Liver (tissue), 9 donors: ENCODE results near the gene EFEMP2. TPM values are rescaled to one million over a fixed set of nuclear protein-coding genes. Genes with fewer than 3 reads are reported as not detected.

Experiments
- DNase-seq: peaks from one replicate; pipeline ENCODE4 v3.0.0-alpha.2; 2017; ENCODE audit warnings: low spot score
- H3K27ac ChIP-seq, 2 donors: one replicate each; pipeline ENCODE4 v1.7.0; 2013; ENCODE audit warnings: inconsistent platforms in 2 of 2, low read length in 2 of 2, control low read depth in 1 of 2, low read depth in 1 of 2, mild to moderate bottlenecking in 1 of 2
- H3K27me3 ChIP-seq, 4 donors: one replicate each; pipeline versions ENCODE4 v1.6.1 to v1.7.0; 2013; ENCODE audit warnings: low read length in 3 of 4, inconsistent platforms in 1 of 4, mild to moderate bottlenecking in 1 of 4, moderate library complexity in 1 of 4; ENCODE audit not compliant: control insufficient read depth in 4 of 4, insufficient read depth in 4 of 4
- H3K36me3 ChIP-seq, 4 donors: one replicate each; pipeline versions ENCODE4 v1.6.1 to v1.7.0; 2013; ENCODE audit warnings: low read length in 3 of 4, mild to moderate bottlenecking in 3 of 4, low read depth in 1 of 4, moderate library complexity in 1 of 4; ENCODE audit not compliant: control insufficient read depth in 4 of 4, insufficient read depth in 3 of 4
- H3K4me1 ChIP-seq, 4 donors: one replicate each; pipeline versions ENCODE4 v1.6.1 to v1.7.0; 2013; ENCODE audit warnings: low read length in 3 of 4, mild to moderate bottlenecking in 3 of 4, moderate library complexity in 1 of 4; ENCODE audit not compliant: control insufficient read depth in 4 of 4, insufficient read depth in 4 of 4
- H3K4me3 ChIP-seq, 3 donors: one replicate each; pipeline versions ENCODE4 v1.6.1 to v1.7.0; 2013; ENCODE audit warnings: low read length in 3 of 3, control low read depth in 1 of 3, low read depth in 1 of 3, mild to moderate bottlenecking in 1 of 3
- H3K9ac ChIP-seq, 2 donors: one replicate each; pipeline ENCODE4 v1.7.0; 2013; ENCODE audit warnings: low read length in 2 of 2, mild to moderate bottlenecking in 2 of 2, moderate library complexity in 2 of 2, control low read depth in 1 of 2, low read depth in 1 of 2
- H3K9me3 ChIP-seq, 4 donors: one replicate each; pipeline versions ENCODE4 v1.6.1 to v1.7.0; 2013; ENCODE audit warnings: low read length in 3 of 4; ENCODE audit not compliant: control insufficient read depth in 4 of 4
- CTCF ChIP-seq: fragments of 150-350 bp; IDR thresholded peaks from 2 replicates; pipeline ENCODE4 v1.5.1; 2017; ENCODE audit warnings: improper control_type of control experiment, low read depth, low read length; ENCODE audit not compliant: missing input control
- FOXA1 ChIP-seq: IDR thresholded peaks from 2 replicates; pipeline ENCODE4 v1.6.1; 2016; ENCODE audit warnings: antibody characterized with exemption
- FOXA2 ChIP-seq: IDR thresholded peaks from 2 replicates; pipeline ENCODE4 v1.6.1; 2016; ENCODE audit warnings: antibody characterized with exemption
- GABPA ChIP-seq, 2 donors: IDR thresholded peaks in 1 of 2; conservative IDR thresholded peaks in 1 of 2; 2 replicates each; pipeline ENCODE4 v1.6.1; 2016; ENCODE audit warnings: antibody characterized with exemption in 2 of 2, mild to moderate bottlenecking in 1 of 2, moderate library complexity in 1 of 2
- HNF4G ChIP-seq: IDR thresholded peaks from 2 replicates; pipeline ENCODE4 v1.6.1; 2016; ENCODE audit warnings: antibody characterized with exemption
- NR2F2 ChIP-seq: IDR thresholded peaks from 2 replicates; pipeline ENCODE4 v1.6.1; 2016; ENCODE audit warnings: antibody characterized with exemption
- RAD21 ChIP-seq, 2 donors: IDR thresholded peaks; 2 replicates each; pipeline ENCODE4 v1.6.1; 2016; ENCODE audit warnings: antibody characterized with exemption in 2 of 2, mild to moderate bottlenecking in 2 of 2
- REST ChIP-seq: IDR thresholded peaks from 2 replicates; pipeline ENCODE4 v1.6.1; 2016; ENCODE audit warnings: antibody characterized with exemption, mild to moderate bottlenecking
- RXRA ChIP-seq, 2 donors: IDR thresholded peaks; 2 replicates each; pipeline ENCODE4 v1.6.1; 2017 to 2018; ENCODE audit warnings: antibody characterized with exemption in 2 of 2, mild to moderate bottlenecking in 1 of 2
- SP1 ChIP-seq: IDR thresholded peaks from 2 replicates; pipeline ENCODE4 v1.6.1; 2018; ENCODE audit warnings: antibody characterized with exemption, mild to moderate bottlenecking
- TAF1 ChIP-seq: conservative IDR thresholded peaks from 2 replicates; pipeline ENCODE4 v1.6.1; 2016; ENCODE audit warnings: antibody characterized with exemption, mild to moderate bottlenecking
- YY1 ChIP-seq: IDR thresholded peaks from 2 replicates; pipeline ENCODE4 v1.6.1; 2016; ENCODE audit warnings: antibody characterized with exemption, mild to moderate bottlenecking
- WGBS: extraction: QIAGEN DNeasy Blood & Tissue Kit; methylation state at CpG from one replicate; pipeline ENCODE4 v1.1.7; 2013; 5-methylcytosine and 5-hydroxymethylcytosine counted together
- polyA plus RNA-seq, 2 donors: library from polyadenylated mRNA; stranded (reverse) in 1 of 2; unstranded in 1 of 2; fragments of 200-250 nt in 1 of 2; fragments of >200 nt in 1 of 2; fragmentation: Nextera tagmentation in 1 of 2; extraction: Ambion mirVana in 1 of 2; gene quantifications; one replicate each; pipeline versions ENCODE4 v1.2.1 to v1.2.3, GENCODE V29; 2013 to 2015
- total RNA-seq, 2 donors: library from RNA; depleted of rRNA; stranded (reverse); fragments of >200 nt; gene quantifications; one replicate each; pipeline ENCODE4 v1.2.3, GENCODE V29; 2014
- TF ChIP-seq, protein P1 (sequence below): IDR thresholded peaks from 2 replicates; pipeline ENCODE4 v1.6.1; 2016; ENCODE audit warnings: antibody characterized with exemption
- donor health status: healthy.
- donor health status: healthy.
- donor health status: healthy.
- donor health status: healthy.
- donor health status: healthy.

The EFEMP2 gene
- total and polyA plus RNA-seq, 4 donors = 5.0 to 10.7 (median 5.3) TPM

DNA sequence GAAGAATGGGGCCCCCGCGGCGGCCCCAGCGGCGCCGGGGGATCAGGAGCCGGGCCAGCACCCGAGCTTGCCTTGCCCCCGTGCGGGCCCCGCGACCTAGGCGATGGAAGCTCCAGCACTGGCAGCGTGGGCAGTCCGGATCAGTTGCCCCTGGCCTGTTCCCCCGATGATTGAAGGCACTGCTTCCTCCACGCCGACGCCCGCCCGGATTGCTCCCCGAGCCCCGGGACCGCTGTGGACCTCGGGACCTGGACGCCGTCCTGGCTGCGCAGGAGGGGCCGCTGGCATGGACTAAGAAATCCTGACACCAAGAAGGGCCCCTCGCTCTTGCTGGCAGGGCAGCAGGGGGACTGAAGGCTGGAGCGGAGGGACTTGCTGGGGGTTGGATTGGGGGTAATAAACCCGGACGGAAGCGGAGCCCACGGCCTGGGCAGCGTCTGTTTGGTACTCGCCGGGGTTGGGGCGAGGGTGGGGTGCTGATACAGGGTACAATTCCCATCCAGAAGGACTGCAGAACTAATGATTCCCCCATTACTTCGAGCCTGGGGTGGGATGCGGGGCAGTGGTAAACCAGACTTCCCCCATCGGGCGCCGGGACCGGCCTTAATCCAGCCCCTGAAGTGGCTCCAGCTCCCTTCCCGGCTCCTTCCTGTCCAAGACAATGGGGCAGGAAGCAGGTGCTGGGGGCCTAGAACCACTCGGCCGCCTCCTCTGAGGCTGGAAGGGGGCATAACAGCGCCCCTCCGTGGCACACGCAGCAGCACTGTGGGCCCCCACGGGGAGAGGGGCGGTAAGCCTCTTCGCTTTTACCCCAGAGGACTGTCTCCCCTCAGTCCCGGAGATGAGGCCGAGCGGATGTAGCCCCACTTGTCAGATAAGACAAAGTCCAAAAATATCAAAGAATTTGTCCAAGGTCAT, 18.9 kb upstream of the EFEMP2 start:
- no peak for DNase-seq
- TF ChIP-seq RXRA (IDR thresholded peaks at IDR 0.05) = peak in 1 of 2 donors; percentile 10
- TF ChIP-seq SP1 = no peak
- TF ChIP-seq NR2F2 = peak; percentile 53
- H3K27ac ChIP-seq = peak overlapping the region; percentile 83 to 89

DNA sequence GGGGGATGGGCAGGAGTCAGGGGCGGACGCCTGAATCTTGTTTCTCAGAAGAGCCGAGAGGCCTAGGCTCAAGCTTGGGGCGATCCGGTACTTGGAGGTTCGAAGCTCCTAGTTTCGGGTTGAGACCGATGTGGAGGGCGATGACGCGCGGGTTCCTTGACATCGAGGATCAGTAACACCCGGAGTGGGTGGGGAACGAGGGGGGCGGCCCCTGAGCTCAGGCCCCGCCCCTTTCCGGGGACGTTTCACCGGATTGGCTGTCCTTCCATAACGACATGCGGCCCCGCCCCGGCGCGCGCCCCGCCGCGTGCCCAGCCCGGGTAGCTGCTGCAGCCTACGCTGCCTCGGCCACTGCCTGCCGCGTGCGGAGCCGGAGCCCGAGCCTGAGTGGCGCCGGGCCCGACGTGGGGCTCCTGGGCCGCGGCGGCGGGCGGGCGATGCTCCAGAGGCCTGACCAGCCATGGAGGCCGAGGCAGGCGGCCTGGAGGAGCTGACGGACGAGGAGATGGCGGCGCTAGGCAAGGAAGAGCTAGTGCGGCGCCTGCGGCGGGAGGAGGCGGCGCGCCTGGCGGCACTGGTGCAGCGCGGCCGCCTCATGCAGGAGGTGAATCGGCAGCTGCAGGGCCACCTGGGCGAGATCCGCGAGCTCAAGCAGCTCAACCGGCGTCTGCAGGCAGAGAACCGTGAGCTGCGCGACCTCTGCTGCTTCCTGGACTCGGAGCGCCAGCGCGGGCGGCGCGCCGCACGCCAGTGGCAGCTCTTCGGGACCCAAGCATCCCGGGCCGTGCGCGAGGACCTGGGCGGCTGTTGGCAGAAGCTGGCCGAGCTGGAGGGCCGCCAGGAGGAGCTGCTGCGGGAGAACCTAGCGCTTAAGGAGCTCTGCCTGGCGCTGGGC, 18.0 kb upstream of the EFEMP2 start, which contains the start of gene CCDC85B:
Gene CCDC85B, plus strand, starts transcription at position 350 of the 895 bp plus-strand sequence. Its CDS starts 111 bp downstream, at position 461.
- no peaks in the 10 kb centered on the region for H3K9me3 ChIP-seq
- DNase-seq = peak; percentile 98
- H3K27ac ChIP-seq = peak within 1 kb of the TSS; percentile 83 to 89
- H3K4me1 ChIP-seq = peaks cover 10 to 42% (median 30%) of the 10 kb centered on the region in 4 donors
- H3K27me3 ChIP-seq = no peaks in the 10 kb centered on the region
- peak within 1 kb of the TSS; percentile 64 to 73 (median 70) for H3K4me3 ChIP-seq
- 2% methylated on average over 94 of the region's 94 CpGs for WGBS
- TF ChIP-seq FOXA1 (no peak), GABPA (IDR thresholded peaks at IDR 0.05 in 1 of 2, conservative IDR thresholded peaks at IDR 0.05 in 1 of 2) (peak in 1 of 2 donors; percentile 57), RXRA (IDR thresholded peaks at IDR 0.05) (no peak), YY1 (peak; percentile 24), RAD21 (IDR thresholded peaks at IDR 0.05) (no peak), SP1 (peak; percentile 53), CTCF (peak; percentile 1), HNF4G (no peak), NR2F2 (no peak), TAF1 (no peak), REST (no peak), FOXA2 (no peak)
- TF ChIP-seq, protein P1, sequence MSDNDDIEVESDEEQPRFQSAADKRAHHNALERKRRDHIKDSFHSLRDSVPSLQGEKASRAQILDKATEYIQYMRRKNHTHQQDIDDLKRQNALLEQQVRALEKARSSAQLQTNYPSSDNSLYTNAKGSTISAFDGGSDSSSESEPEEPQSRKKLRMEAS = peak; percentile 28
- no peaks in the 10 kb centered on the region for H3K36me3 ChIP-seq
- H3K9ac ChIP-seq = peak within 1 kb of the TSS; percentile 31 to 44

More for the DNA sequence above, 18.9 kb upstream of the EFEMP2 start:
- H3K27me3 ChIP-seq = no peaks in the 10 kb centered on the region
- H3K36me3 ChIP-seq = no peaks in the 10 kb centered on the region
- 22% methylated on average over 57 of the region's 57 CpGs for WGBS
- H3K4me3 ChIP-seq = peak overlapping the region; percentile 32 to 70 (median 64)
- H3K4me1 ChIP-seq = peaks cover 10 to 42% (median 30%) of the 10 kb centered on the region in 4 donors
- no peaks in the 10 kb centered on the region for H3K9me3 ChIP-seq
- H3K9ac ChIP-seq = peak overlapping the region; percentile 3 to 44
